ENCODE measurements around the gene RAD51B. TPM values are rescaled to one million over a fixed set of nuclear protein-coding genes. Genes with fewer than 3 reads are reported as not detected.

The RAD51B gene
- total RNA-seq, 1 experiment from 2014 or later = 20.0 TPM

GRCh38 chr14:68643673-68644072 lies 824.1 kb downstream of the RAD51B start (continued):
- no peak for TF ChIP-seq EZH2phosphoT487 (IDR thresholded peaks at IDR 0.05; ENCODE audit: borderline replicate concordance)
- TF ChIP-seq SP1 (IDR thresholded peaks at IDR 0.05; ENCODE audit: low read depth) = no peak
- no peak for TF ChIP-seq EGR1 (IDR thresholded peaks at IDR 0.05; ENCODE audit: low read depth)
- TF ChIP-seq FOSL1 (IDR thresholded peaks at IDR 0.05; ENCODE audit: low read depth) = no peak
- no peak for TF ChIP-seq RAD21 (IDR thresholded peaks at IDR 0.05; ENCODE audit: low read depth)
- TF ChIP-seq, protein P1, sequence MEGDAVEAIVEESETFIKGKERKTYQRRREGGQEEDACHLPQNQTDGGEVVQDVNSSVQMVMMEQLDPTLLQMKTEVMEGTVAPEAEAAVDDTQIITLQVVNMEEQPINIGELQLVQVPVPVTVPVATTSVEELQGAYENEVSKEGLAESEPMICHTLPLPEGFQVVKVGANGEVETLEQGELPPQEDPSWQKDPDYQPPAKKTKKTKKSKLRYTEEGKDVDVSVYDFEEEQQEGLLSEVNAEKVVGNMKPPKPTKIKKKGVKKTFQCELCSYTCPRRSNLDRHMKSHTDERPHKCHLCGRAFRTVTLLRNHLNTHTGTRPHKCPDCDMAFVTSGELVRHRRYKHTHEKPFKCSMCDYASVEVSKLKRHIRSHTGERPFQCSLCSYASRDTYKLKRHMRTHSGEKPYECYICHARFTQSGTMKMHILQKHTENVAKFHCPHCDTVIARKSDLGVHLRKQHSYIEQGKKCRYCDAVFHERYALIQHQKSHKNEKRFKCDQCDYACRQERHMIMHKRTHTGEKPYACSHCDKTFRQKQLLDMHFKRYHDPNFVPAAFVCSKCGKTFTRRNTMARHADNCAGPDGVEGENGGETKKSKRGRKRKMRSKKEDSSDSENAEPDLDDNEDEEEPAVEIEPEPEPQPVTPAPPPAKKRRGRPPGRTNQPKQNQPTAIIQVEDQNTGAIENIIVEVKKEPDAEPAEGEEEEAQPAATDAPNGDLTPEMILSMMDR (IDR thresholded peaks at IDR 0.05 in 2 of 3, conservative IDR thresholded peaks at IDR 0.05 in 1 of 3; ENCODE audit: borderline replicate concordance in 1 of 3, insufficient read depth in 1 of 3, low read depth in 2 of 3, low read length in 2 of 3) = no peak
- no peak for TF ChIP-seq SIN3A (IDR thresholded peaks at IDR 0.05; ENCODE audit: low read depth)
- no peak for TF ChIP-seq EZH2 (IDR thresholded peaks at IDR 0.05)

DNA sequence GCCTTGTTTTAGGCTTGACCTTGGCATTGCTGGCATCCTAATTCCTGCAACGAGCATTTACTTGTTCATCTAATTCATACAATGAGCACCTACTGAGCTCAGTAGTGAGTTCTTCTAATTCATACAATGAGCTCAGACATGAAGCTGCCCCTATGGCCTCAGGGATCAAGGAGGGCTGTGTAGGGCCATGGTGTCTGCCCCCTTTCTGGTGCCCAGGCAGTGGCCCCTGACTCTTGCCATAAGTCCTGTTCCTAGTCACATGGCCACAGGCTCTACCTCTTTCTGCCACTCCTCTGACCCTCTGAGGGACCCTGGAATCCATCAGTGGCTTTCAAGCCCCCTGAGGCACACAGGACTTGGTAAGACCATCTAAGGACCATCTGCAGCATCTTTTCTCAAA lies 824.5 kb downstream of the RAD51B start:
- Histone ChIP-seq H4K20me1 (ENCODE audit: insufficient read depth) (no peaks in the 10 kb centered on the region), H2AFZ (ENCODE audit: low read depth, low read length, poor library complexity, severe bottlenecking) (no peak overlapping the region), H3K9ac (ENCODE audit: low read length) (no peak overlapping the region), H3K9me2 (ENCODE audit: insufficient read depth) (no peaks in the 10 kb centered on the region), H3K4me1 (ENCODE audit: control insufficient read depth in 1 of 2, insufficient read depth in 2 of 2, low read length in 2 of 2) (peaks cover 6 to 7% of the 10 kb centered on the region in 2 experiments; a peak in 2 of 4 replicates), H3K4me2 (ENCODE audit: low read length) (no peak overlapping the region), H3K27ac (ENCODE audit: low read depth, low read length) (no peak overlapping the region), H3K4me3 (replicated peaks in 1 of 2; ENCODE audit: low read depth in 1 of 2, low read length in 2 of 2) (no peak overlapping the region), H3K27me3 (ENCODE audit: insufficient read depth, low read length) (no peaks in the 10 kb centered on the region), H3K9me3 (ENCODE audit: control insufficient read depth in 1 of 2, insufficient read depth in 1 of 2, low read depth in 1 of 2, low read length in 2 of 2) (no peaks in the 10 kb centered on the region), H3K36me3 (ENCODE audit: control insufficient read depth in 1 of 2, insufficient read depth in 2 of 2, low read length in 2 of 2) (no peaks in the 10 kb centered on the region), H3K79me2 (ENCODE audit: insufficient read depth, low read length) (no peaks in the 10 kb centered on the region)
- CTCF ChIA-PET = no interaction called here
- intact Hi-C loops (cut with micrococcal nuclease) = no loop called here
- POLR2A ChIA-PET = interaction anchor here (1.1 kb wide), 1 partner anchor 45 kb away, joined by 3 read pairs; no protein-coding TSS in a partner anchor
- ATAC-seq = no peak
- no TSS peak for BruUV-seq (replicated peaks)
- DNase-seq (ENCODE audit: low read depth, low spot score) = no peak
- RAD21 ChIA-PET (ENCODE audit: low non-redundant PET in 1 of 2, low total read pairs in 2 of 2, uncharacterized antibody in 2 of 2, unreplicated experiment in 2 of 2) = no interaction called here
- TF ChIP-seq ZNF274 (IDR thresholded peaks at IDR 0.05; ENCODE audit: low read depth, low read length) (no peak), EGR1 (IDR thresholded peaks at IDR 0.05; ENCODE audit: low read depth) (no peak), FOSL1 (IDR thresholded peaks at IDR 0.05; ENCODE audit: low read depth) (no peak), CEBPB (IDR thresholded peaks at IDR 0.05; ENCODE audit: low read depth) (no peak), MAX (IDR thresholded peaks at IDR 0.05) (no peak), TCF7L2 (IDR thresholded peaks at IDR 0.05; ENCODE audit: borderline replicate concordance, extremely low read depth, insufficient read depth, insufficient read length) (no peak), ELF1 (IDR thresholded peaks at IDR 0.05; ENCODE audit: borderline replicate concordance, low read depth) (no peak), SIN3A (IDR thresholded peaks at IDR 0.05; ENCODE audit: low read depth) (no peak), YY1 (IDR thresholded peaks at IDR 0.05; ENCODE audit: extremely low read depth, insufficient replicate concordance, low read depth, low read length) (no peak), POLR2AphosphoS5 (IDR thresholded peaks at IDR 0.05; ENCODE audit: low read depth, low read length) (no peak), CBX3 (IDR thresholded peaks at IDR 0.05; ENCODE audit: low read depth) (no peak), EZH2phosphoT487 (IDR thresholded peaks at IDR 0.05; ENCODE audit: borderline replicate concordance) (no peak), POLR2A (IDR thresholded peaks at IDR 0.05; ENCODE audit: borderline replicate concordance, extremely low read depth, insufficient read depth, insufficient read length) (no peak)
- TF ChIP-seq, protein P2, sequence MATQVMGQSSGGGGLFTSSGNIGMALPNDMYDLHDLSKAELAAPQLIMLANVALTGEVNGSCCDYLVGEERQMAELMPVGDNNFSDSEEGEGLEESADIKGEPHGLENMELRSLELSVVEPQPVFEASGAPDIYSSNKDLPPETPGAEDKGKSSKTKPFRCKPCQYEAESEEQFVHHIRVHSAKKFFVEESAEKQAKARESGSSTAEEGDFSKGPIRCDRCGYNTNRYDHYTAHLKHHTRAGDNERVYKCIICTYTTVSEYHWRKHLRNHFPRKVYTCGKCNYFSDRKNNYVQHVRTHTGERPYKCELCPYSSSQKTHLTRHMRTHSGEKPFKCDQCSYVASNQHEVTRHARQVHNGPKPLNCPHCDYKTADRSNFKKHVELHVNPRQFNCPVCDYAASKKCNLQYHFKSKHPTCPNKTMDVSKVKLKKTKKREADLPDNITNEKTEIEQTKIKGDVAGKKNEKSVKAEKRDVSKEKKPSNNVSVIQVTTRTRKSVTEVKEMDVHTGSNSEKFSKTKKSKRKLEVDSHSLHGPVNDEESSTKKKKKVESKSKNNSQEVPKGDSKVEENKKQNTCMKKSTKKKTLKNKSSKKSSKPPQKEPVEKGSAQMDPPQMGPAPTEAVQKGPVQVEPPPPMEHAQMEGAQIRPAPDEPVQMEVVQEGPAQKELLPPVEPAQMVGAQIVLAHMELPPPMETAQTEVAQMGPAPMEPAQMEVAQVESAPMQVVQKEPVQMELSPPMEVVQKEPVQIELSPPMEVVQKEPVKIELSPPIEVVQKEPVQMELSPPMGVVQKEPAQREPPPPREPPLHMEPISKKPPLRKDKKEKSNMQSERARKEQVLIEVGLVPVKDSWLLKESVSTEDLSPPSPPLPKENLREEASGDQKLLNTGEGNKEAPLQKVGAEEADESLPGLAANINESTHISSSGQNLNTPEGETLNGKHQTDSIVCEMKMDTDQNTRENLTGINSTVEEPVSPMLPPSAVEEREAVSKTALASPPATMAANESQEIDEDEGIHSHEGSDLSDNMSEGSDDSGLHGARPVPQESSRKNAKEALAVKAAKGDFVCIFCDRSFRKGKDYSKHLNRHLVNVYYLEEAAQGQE (IDR thresholded peaks at IDR 0.05; ENCODE audit: low read depth) = no peak
- TF ChIP-seq, protein P1 (IDR thresholded peaks at IDR 0.05 in 2 of 3, conservative IDR thresholded peaks at IDR 0.05 in 1 of 3; ENCODE audit: borderline replicate concordance in 1 of 3, insufficient read depth in 1 of 3, low read depth in 2 of 3, low read length in 2 of 3) = no peak

All from HCT116 (cell line).